Natural killer cell (primary cell): ENCODE results near the gene SLC26A1. TPM values are rescaled to one million over a fixed set of nuclear protein-coding genes. Genes with fewer than 3 reads are reported as not detected.

ENCODE experiments used
- ATAC-seq, 3 donors: fragments of 150-1000 bp in 2 of 3; fragments of 200-7000 bp in 1 of 3; cut with Tn5 transposase; 1 replicate in 1 of 3; 2 replicates in 2 of 3; pipeline ENCODE4 v1.10.0; 2021; ENCODE audit warnings: mild to moderate bottlenecking in 2 of 3, moderate library complexity in 2 of 3
- DNase-seq, 2 donors: peaks; one replicate each; pipeline versions ENCODE4 v3.0.0 to v3.0.0-alpha.2; 2013 to 2021; ENCODE audit warnings: mixed read lengths in 1 of 2
- H3K27ac ChIP-seq: one replicate; pipeline ENCODE4 v1.5.1; 2013; ENCODE audit warnings: mild to moderate bottlenecking, low read length
- H3K27me3 ChIP-seq: one replicate; pipeline ENCODE4 v1.6.1; 2013; ENCODE audit warnings: low read length; ENCODE audit not compliant: control insufficient read depth, insufficient read depth
- H3K36me3 ChIP-seq: one replicate; pipeline ENCODE4 v1.6.1; 2013; ENCODE audit warnings: low read length; ENCODE audit not compliant: control insufficient read depth, insufficient read depth
- H3K4me1 ChIP-seq: one replicate; pipeline ENCODE4 v1.6.1; 2013; ENCODE audit warnings: low read length; ENCODE audit not compliant: control insufficient read depth, insufficient read depth
- H3K4me3 ChIP-seq: one replicate; pipeline ENCODE4 v1.5.1; 2013; ENCODE audit warnings: low read length
- H3K9me3 ChIP-seq: one replicate; pipeline ENCODE4 v1.6.1; 2013; ENCODE audit warnings: low read length; ENCODE audit not compliant: control insufficient read depth, insufficient read depth
- H3K27ac Mint-ChIP-seq, 2 donors: one replicate each; pipeline ENCODE4 v1.8.0; 2022; ENCODE audit warnings: mild to moderate bottlenecking in 2 of 2, mixed read lengths in 2 of 2, moderate library complexity in 1 of 2
- H3K27me3 Mint-ChIP-seq, 2 donors: one replicate each; pipeline ENCODE4 v1.8.0; 2022; ENCODE audit warnings: low read depth in 2 of 2, mixed read lengths in 2 of 2
- H3K36me3 Mint-ChIP-seq: one replicate; pipeline ENCODE4 v1.8.0; 2022; ENCODE audit warnings: mixed read lengths
- H3K4me1 Mint-ChIP-seq, 2 donors: one replicate each; pipeline ENCODE4 v1.8.0; 2022; ENCODE audit warnings: mixed read lengths in 2 of 2
- H3K4me3 Mint-ChIP-seq: one replicate; pipeline ENCODE4 v1.8.0; 2022; ENCODE audit warnings: mild to moderate bottlenecking, moderate library complexity, mixed read lengths
- H3K9me3 Mint-ChIP-seq, 2 donors: one replicate each; pipeline ENCODE4 v1.8.0; 2022; ENCODE audit warnings: mixed read lengths in 2 of 2
- CTCF ChIP-seq: fragments of 200-600 bp; IDR thresholded peaks from one replicate; pipeline ENCODE4 v1.8.0; 2022; ENCODE audit warnings: antibody characterized with exemption
- WGBS: methylation state at CpG from one replicate; pipeline ENCODE4 v1.1.7; 2013; ENCODE audit warnings: missing lambda C conversion rate; ENCODE audit not compliant: insufficient coverage; 5-methylcytosine and 5-hydroxymethylcytosine counted together
- intact Hi-C: fragments of 100-400 bp; cut with micrococcal nuclease; formaldehyde crosslinking; loops from one replicate; pipeline ENCODE4 v1.14.2; 2022
- total RNA-seq, 4 donors: library from RNA; stranded (reverse); fragments of 120-200 nt in 1 of 4; gene quantifications; one replicate each; pipeline versions ENCODE4 v1.2.3 to v1.2.4, GENCODE V29; 2013 to 2022

Gene SLC26A1
- total RNA-seq, 3 donors from 2014 or later (not counting 1 experiment from before 2014, with no cell fraction given), result 0.19 to 0.80 (median 0.61) TPM

GRCh38 chr4:948101-948935 is 44.9 kb downstream of the SLC26A1 start:
- Histone ChIP-seq H3K4me3 (no peak overlapping the region), H3K4me1 (peaks cover 11% of the 10 kb centered on the region), H3K27me3 (no peaks in the 10 kb centered on the region), H3K9me3 (no peaks in the 10 kb centered on the region), H3K27ac (no peak overlapping the region), H3K36me3 (peaks cover 10% of the 10 kb centered on the region)
- H3K4me1 Mint-ChIP-seq, result peaks cover 19 to 34% of the 10 kb centered on the region in 2 donors
- no peak for DNase-seq
- 95% methylated on average over 33 of the region's 33 CpGs for WGBS
- H3K36me3 Mint-ChIP-seq, result no peaks in the 10 kb centered on the region
- H3K27me3 Mint-ChIP-seq, result no peaks in the 10 kb centered on the region
- TF ChIP-seq CTCF, result no peak
- H3K9me3 Mint-ChIP-seq, result no peaks in the 10 kb centered on the region
- no peak overlapping the region for H3K27ac Mint-ChIP-seq
- no peak for ATAC-seq
- intact Hi-C loops, result no loop called here
- no peak overlapping the region for H3K4me3 Mint-ChIP-seq

GRCh38 chr4:947491-947971 is 45.7 kb downstream of the SLC26A1 start:
- DNase-seq (no peak), ATAC-seq (no peak)
- H3K27ac Mint-ChIP-seq, result no peak overlapping the region
- H3K27me3 Mint-ChIP-seq, result no peaks in the 10 kb centered on the region
- H3K4me1 ChIP-seq, result peaks cover 11% of the 10 kb centered on the region
- H3K9me3 Mint-ChIP-seq, result no peaks in the 10 kb centered on the region
- intact Hi-C loops, result no loop called here
- no peaks in the 10 kb centered on the region for H3K36me3 Mint-ChIP-seq
- TF ChIP-seq CTCF, result no peak
- H3K36me3 ChIP-seq, result peaks cover 8% of the 10 kb centered on the region
- no peaks in the 10 kb centered on the region for H3K27me3 ChIP-seq
- H3K4me3 Mint-ChIP-seq, result no peak overlapping the region
- H3K4me1 Mint-ChIP-seq, result peaks cover 19 to 34% of the 10 kb centered on the region in 2 donors
- H3K4me3 ChIP-seq, result no peak overlapping the region
- H3K9me3 ChIP-seq, result no peaks in the 10 kb centered on the region
- no peak overlapping the region for H3K27ac ChIP-seq
- WGBS, result 93% methylated on average over 19 of the region's 19 CpGs

DNA sequence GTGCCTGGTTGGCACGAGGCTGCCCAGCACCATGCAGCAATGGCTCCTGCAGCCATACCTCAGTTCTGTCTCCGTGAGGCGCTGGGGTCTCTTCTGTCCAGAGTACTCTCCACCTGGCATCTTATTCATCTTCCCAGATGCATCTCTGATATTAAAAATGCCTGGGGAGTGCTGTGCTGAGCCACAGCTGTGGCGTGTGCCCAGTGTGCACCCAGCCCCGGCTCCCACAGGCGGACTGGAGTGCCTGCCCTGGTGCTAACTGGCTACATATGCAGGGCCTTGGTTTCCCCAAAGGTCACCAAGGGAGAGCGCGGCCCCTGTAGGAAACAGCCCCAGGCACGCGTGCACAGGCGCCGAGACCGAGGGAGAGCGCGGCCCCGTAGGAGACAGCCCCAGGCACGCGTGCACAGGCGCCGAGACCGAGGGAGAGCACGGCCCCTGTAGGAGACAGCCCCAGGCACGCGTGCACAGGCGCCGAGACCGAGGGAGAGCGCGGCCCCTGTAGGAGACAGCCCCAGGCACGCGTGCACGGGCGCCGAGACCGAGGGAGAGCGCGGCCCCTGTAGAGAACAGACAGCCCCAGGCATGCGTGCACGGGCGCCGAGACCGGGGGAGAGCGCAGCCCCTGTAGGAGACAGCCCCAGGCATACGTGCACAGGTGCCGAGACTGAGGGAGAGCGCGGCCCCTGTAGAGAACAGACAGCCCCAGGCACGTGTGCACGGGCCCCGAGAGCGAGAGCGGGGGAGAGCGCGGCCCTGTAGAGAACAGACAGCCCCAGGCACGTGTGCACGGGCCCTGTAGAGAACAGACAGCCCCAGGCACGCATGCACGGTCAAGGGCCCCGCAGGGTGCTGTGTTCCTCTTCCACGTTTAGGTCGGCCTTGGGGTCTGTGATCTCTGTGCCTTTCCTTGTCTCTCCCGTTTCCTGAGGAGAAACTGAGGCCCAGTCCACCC is 46.4 kb downstream of the SLC26A1 start:
- H3K27me3 ChIP-seq, result no peaks in the 10 kb centered on the region
- Mint-ChIP-seq H3K27ac (no peak overlapping the region), H3K9me3 (no peaks in the 10 kb centered on the region), H3K4me1 (peaks cover 19 to 34% of the 10 kb centered on the region in 2 donors), H3K27me3 (no peaks in the 10 kb centered on the region), H3K36me3 (no peaks in the 10 kb centered on the region), H3K4me3 (no peak overlapping the region)
- no peaks in the 10 kb centered on the region for H3K9me3 ChIP-seq
- H3K27ac ChIP-seq, result no peak overlapping the region
- ATAC-seq, result no peak
- WGBS, result 58% methylated on average over 62 of the region's 62 CpGs
- no peak for TF ChIP-seq CTCF
- H3K36me3 ChIP-seq, result peaks cover 6% of the 10 kb centered on the region
- DNase-seq, result no peak
- peaks cover 11% of the 10 kb centered on the region for H3K4me1 ChIP-seq
- no peak overlapping the region for H3K4me3 ChIP-seq
- intact Hi-C loops, result no loop called here
